A549 treated with ZK216348 at 1 μM for 4 hours (cell line): ENCODE measurements around the gene UBQLN1. TPM values are rescaled to one million over a fixed set of nuclear protein-coding genes. Genes with fewer than 3 reads are reported as not detected.

Source experiments
- total RNA-seq: library from RNA; stranded (reverse); fragments of 200-300 nt; extraction: Qiagen RNA extraction; gene quantifications from 5 replicates; pipeline ENCODE4 v1.2.3, GENCODE V29; 2022; ENCODE audit warnings: low read depth

UBQLN1 gene
- 91.8 to 119 TPM (median 106 TPM) in 5 replicates for total RNA-seq

DNA sequence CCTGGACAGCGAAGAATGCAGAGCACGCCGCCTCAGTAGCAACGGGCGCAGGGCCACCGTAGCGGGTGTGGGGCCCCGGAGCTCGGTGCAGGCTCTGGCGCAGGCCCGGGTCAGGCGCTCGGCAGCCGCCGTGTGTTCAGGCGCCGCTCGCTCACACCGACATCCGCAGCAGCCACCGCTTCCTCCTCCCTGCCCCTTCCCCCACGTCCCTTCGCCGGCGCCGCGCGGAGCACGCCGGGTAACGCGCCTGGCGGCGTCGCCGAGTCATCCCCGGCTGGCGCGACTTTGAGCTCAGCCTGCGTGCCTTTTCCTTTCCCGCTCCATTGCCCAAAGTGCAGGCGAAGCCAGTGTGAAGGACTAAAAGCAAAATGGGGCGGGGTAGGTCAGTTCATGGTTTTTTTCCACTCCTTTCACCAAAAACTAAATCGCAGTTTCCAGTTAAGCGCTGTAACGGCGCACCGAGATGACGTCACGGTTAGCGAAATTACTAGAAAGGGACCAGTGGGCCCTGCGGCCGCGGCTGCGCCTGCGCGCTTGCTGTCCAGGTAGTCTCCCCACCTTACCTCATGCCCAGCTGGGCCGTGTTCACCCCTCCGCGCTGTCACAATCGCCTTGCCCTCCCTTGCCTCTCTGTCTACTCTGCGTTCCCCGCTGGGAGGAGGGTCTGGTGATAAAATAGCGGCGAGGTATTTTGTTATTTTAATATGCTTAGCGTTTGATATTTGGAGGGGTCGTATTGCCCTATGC, at the start of gene UBQLN1:
TSS of gene UBQLN1 (minus strand) at position 191 of the 747 bp plus-strand sequence. CDS start 279 bp downstream, outside the sequence.

DNA sequence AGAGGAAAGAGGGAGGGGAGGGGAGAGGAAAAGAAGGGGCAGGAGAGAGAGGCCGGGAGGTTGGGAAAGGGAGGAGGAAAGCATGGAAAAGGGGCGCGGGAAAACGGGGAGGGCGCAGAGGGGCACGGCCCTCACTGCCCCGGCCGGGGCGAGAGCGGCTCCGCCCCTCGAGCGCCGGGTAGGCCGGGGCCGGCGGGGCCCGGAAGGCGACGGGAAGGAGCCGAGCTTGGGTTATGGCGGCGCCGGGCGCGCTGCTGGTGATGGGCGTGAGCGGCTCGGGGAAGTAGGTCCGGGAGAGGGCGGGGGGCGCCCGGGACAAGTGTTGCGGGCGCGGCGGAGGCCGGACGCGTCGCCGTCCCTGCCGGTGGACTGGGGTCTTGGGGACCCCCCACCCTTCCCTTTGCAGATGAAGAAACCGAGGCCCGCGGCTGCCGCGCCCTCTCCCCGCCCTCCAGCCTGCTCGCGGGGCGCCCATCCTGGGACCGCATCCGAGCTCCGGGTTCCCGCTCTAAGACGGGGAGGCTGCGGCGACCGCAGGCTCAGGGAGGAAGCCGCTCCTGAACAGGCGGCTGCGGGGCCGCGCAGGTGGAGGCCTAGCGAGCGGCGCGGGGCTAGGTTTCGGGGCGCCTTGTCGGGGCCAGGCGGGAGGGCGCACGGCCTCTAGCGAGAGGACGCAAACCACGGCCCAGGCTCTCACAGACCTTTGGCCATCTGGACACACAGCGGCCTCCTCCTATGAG, 84.6 kb downstream of the UBQLN1 start, which contains the start of gene IDNK:
TSS of gene IDNK (plus strand) at position 205 of the 740 bp plus-strand sequence. CDS start at position 234, 29 bp downstream.

Other genes starting within 250 kb of the UBQLN1 start
- gene FRMD3, start 169.6 kb downstream of the UBQLN1 start, total RNA-seq: 3.1 to 5.5 TPM (median 4.2 TPM) in 5 replicates
- gene IDNK, start 84.8 kb downstream of the UBQLN1 start, total RNA-seq: 5.4 to 9.7 TPM (median 6.2 TPM) in 5 replicates
- gene GKAP1, start 109.8 kb upstream of the UBQLN1 start, total RNA-seq: 4.0 to 7.5 TPM (median 5.8 TPM) in 5 replicates
- 0.68 to 1.7 TPM (median 1.3 TPM) in 5 replicates for gene KIF27, start 213.5 kb upstream of the UBQLN1 start, total RNA-seq